SK-N-SH treated with all-trans-retinoic acid at 6 μM for 48 hours (cell line): ENCODE data around the gene ARHGEF10L.

Experiments
- ATAC-seq: fragments of 200-7000 bp; cut with Tn5 transposase; 3 replicates; pipeline ENCODE4 v1.9.1; 2020; ENCODE audit warnings: mild to moderate bottlenecking, moderate library complexity
- ARNTL ChIP-seq: fragments of 450-650 bp; formaldehyde crosslinking; IDR thresholded peaks from 2 replicates; pipeline ENCODE4 v1.5.0; 2020; ENCODE audit warnings: low read depth, mild to moderate bottlenecking, moderate library complexity, borderline replicate concordance
- BACH2 ChIP-seq: fragments of 250-450 bp; sonication (Bioruptor Pico); IDR thresholded peaks from 2 replicates; pipeline ENCODE4 v1.9.0; 2021; ENCODE audit warnings: mild to moderate bottlenecking, borderline replicate concordance
- CREB5 ChIP-seq: fragments of 250-450 bp; sonication (Bioruptor Pico); IDR thresholded peaks from 2 replicates; pipeline ENCODE4 v1.5.1; 2020; ENCODE audit warnings: low read depth, mild to moderate bottlenecking, moderate library complexity
- CSDC2 ChIP-seq: fragments of 250-450 bp; sonication (Bioruptor Pico); IDR thresholded peaks from 2 replicates; pipeline ENCODE4 v1.5.0; 2020; ENCODE audit warnings: mild to moderate bottlenecking, moderate library complexity
- CSRNP3 ChIP-seq: fragments of 250-450 bp; sonication (Bioruptor Pico); IDR thresholded peaks from 2 replicates; pipeline ENCODE4 v1.5.1; 2021; ENCODE audit warnings: mild to moderate bottlenecking, moderate library complexity
- ESRRG ChIP-seq: fragments of 250-450 bp; sonication (Bioruptor Pico); IDR thresholded peaks from 2 replicates; pipeline ENCODE4 v1.6.1; 2021; ENCODE audit warnings: mild to moderate bottlenecking
- ISL1 ChIP-seq: fragments of 250-450 bp; sonication (Bioruptor Pico); IDR thresholded peaks from 2 replicates; pipeline ENCODE4 v2.1.2; 2022; ENCODE audit warnings: mild to moderate bottlenecking, moderate library complexity
- OSR1 ChIP-seq: fragments of 250-450 bp; sonication (Bioruptor Pico); IDR thresholded peaks from 2 replicates; pipeline ENCODE4 v1.8.0; 2022; ENCODE audit warnings: moderate library complexity, mild to moderate bottlenecking, inconsistent platforms
- PATZ1 ChIP-seq: fragments of 250-450 bp; sonication (Bioruptor Pico); IDR thresholded peaks from 2 replicates; pipeline ENCODE4 v1.8.0; 2020; ENCODE audit warnings: mild to moderate bottlenecking, moderate library complexity, borderline replicate concordance
- POU6F1 ChIP-seq: fragments of 250-450 bp; sonication (Bioruptor Pico); IDR thresholded peaks from 2 replicates; pipeline ENCODE4 v1.8.0; 2021; ENCODE audit warnings: low read depth, mild to moderate bottlenecking, moderate library complexity, borderline replicate concordance
- RARB ChIP-seq: fragments of 250-450 bp; sonication (Bioruptor Pico); IDR thresholded peaks from 2 replicates; pipeline ENCODE4 v1.8.0; 2021; ENCODE audit warnings: mild to moderate bottlenecking, moderate library complexity
- SNAI2 ChIP-seq: fragments of 250-450 bp; sonication (Bioruptor Pico); IDR thresholded peaks from 2 replicates; pipeline ENCODE4 v1.5.0; 2020; ENCODE audit warnings: mild to moderate bottlenecking, moderate library complexity
- TCF4 ChIP-seq: fragments of 250-450 bp; sonication (Bioruptor Pico); IDR thresholded peaks from 2 replicates; pipeline ENCODE4 v1.8.0; 2021; ENCODE audit warnings: mild to moderate bottlenecking, moderate library complexity, borderline replicate concordance
- TSHZ2 ChIP-seq: fragments of 250-450 bp; sonication (Bioruptor Pico); IDR thresholded peaks from 2 replicates; pipeline ENCODE4 v1.5.0; 2020; ENCODE audit warnings: mild to moderate bottlenecking, moderate library complexity
- ZC3H10 ChIP-seq: fragments of 250-450 bp; sonication (Bioruptor Pico); IDR thresholded peaks from 2 replicates; pipeline ENCODE4 v1.5.1; 2021; ENCODE audit warnings: mild to moderate bottlenecking, moderate library complexity
- ZFP3 ChIP-seq: fragments of 250-450 bp; sonication (Bioruptor Pico); IDR thresholded peaks from 2 replicates; pipeline ENCODE4 v1.5.0; 2020; ENCODE audit warnings: mild to moderate bottlenecking, moderate library complexity
- ZFP30 ChIP-seq: fragments of 450-650 bp; formaldehyde crosslinking; IDR thresholded peaks from 2 replicates; pipeline ENCODE4 v1.5.0; 2022; ENCODE audit warnings: mild to moderate bottlenecking, moderate library complexity
- ZNF565 ChIP-seq: fragments of 450-650 bp; formaldehyde crosslinking; conservative IDR thresholded peaks from 2 replicates; pipeline ENCODE4 v1.5.0; 2020; ENCODE audit warnings: low read depth, mild to moderate bottlenecking, moderate library complexity
- ZNF70 ChIP-seq: fragments of 450-650 bp; formaldehyde crosslinking; IDR thresholded peaks from 2 replicates; pipeline ENCODE4 v1.5.0; 2020; ENCODE audit warnings: mild to moderate bottlenecking, moderate library complexity
- ZNF8 ChIP-seq: fragments of 450-650 bp; formaldehyde crosslinking; IDR thresholded peaks from 2 replicates; pipeline ENCODE4 v1.5.0; 2020; ENCODE audit warnings: mild to moderate bottlenecking, moderate library complexity

ARHGEF10L gene

GRCh38 chr1:17688217-17688810 lies 148.8 kb downstream of the ARHGEF10L start:
- ATAC-seq, result no peak
- no peak for TF ChIP-seq ISL1
- TF ChIP-seq PATZ1 (CRISPR knock-in tag), result no peak
- no peak for TF ChIP-seq CSDC2 (CRISPR knock-in tag)
- TF ChIP-seq ZNF8 (CRISPR knock-in tag), result no peak
- TF ChIP-seq TSHZ2 (CRISPR knock-in tag), result no peak

GRCh38 chr1:17689011-17689410 lies 149.5 kb downstream of the ARHGEF10L start:
- no peak for ATAC-seq

GRCh38 chr1:17690906-17691634 lies 151.6 kb downstream of the ARHGEF10L start:
- no peak for ATAC-seq
- no peak for TF ChIP-seq ARNTL (CRISPR knock-in tag)
- no peak for TF ChIP-seq POU6F1 (CRISPR knock-in tag)
- TF ChIP-seq SNAI2 (CRISPR knock-in tag), result no peak
- no peak for TF ChIP-seq ZC3H10

More at GRCh38 chr1:17689011-17689410, 149.5 kb downstream of the ARHGEF10L start:
- TF ChIP-seq BACH2 (CRISPR knock-in tag) (no peak), ARNTL (CRISPR knock-in tag) (no peak), ZFP30 (CRISPR knock-in tag) (no peak), ZNF8 (CRISPR knock-in tag) (no peak), CSRNP3 (CRISPR knock-in tag) (no peak), ZC3H10 (no peak), ESRRG (no peak)

GRCh38 chr1:17692645-17693044 lies 153.1 kb downstream of the ARHGEF10L start:
- TF ChIP-seq SNAI2 (CRISPR knock-in tag), result no peak
- TF ChIP-seq ZNF565 (CRISPR knock-in tag), result no peak
- TF ChIP-seq RARB, result no peak
- TF ChIP-seq ZNF8 (CRISPR knock-in tag), result no peak
- TF ChIP-seq, all 23 proteins: peak for 0
- ATAC-seq, result no peak

GRCh38 chr1:17696417-17697301 lies 157.2 kb downstream of the ARHGEF10L start:
- TF ChIP-seq ZFP3 (CRISPR knock-in tag) (no peak), ZNF70 (CRISPR knock-in tag) (no peak), ZC3H10 (no peak), ZFP30 (CRISPR knock-in tag) (no peak), CREB5 (CRISPR knock-in tag) (no peak), OSR1 (CRISPR knock-in tag) (no peak), TCF4 (CRISPR knock-in tag) (no peak), ZNF8 (CRISPR knock-in tag) (no peak)

More at GRCh38 chr1:17696417-17697301, 157.2 kb downstream of the ARHGEF10L start:
- peak; percentile 84 for ATAC-seq
